RWPE2 (cell line): Measurements from ENCODE around the gene PPP1R26.
"Not testable (repeated sequence)": the region's sequence is repeated elsewhere in the genome, so short reads cannot be mapped to it uniquely, and the experiment has no call there.

Experiments used
- ATAC-seq: fragments of 200-7000 bp; cut with Tn5 transposase; 3 replicates; pipeline ENCODE4 v1.9.1; 2021; ENCODE audit warnings: low read depth
- DNase-seq: peaks from one replicate; pipeline ENCODE4 v3.0.0-alpha.2; 2020; ENCODE audit warnings: low spot score
- H3K27ac ChIP-seq: fragments of 450-650 bp; 2 replicates; pipeline ENCODE4 v1.5.1; 2017; ENCODE audit warnings: mild to moderate bottlenecking; ENCODE audit not compliant: poor library complexity, severe bottlenecking
- H3K27me3 ChIP-seq: fragments of 250-450 bp; sonication (Bioruptor Pico); 2 replicates; pipeline ENCODE4 v1.5.1; 2021; ENCODE audit warnings: mild to moderate bottlenecking, moderate library complexity; ENCODE audit not compliant: insufficient read depth, poor library complexity, severe bottlenecking
- H3K36me3 ChIP-seq: fragments of 250-450 bp; sonication (Bioruptor Pico); 2 replicates; pipeline ENCODE4 v1.5.1; 2020; ENCODE audit warnings: low read depth, mild to moderate bottlenecking, moderate library complexity
- H3K4me1 ChIP-seq: fragments of 250-450 bp; sonication (Bioruptor Pico); 2 replicates; pipeline ENCODE4 v1.5.1; 2021; ENCODE audit warnings: mild to moderate bottlenecking, moderate library complexity; ENCODE audit not compliant: insufficient read depth, poor library complexity, severe bottlenecking
- H3K4me3 ChIP-seq: fragments of 250-450 bp; sonication (Bioruptor Pico); 2 replicates; pipeline ENCODE4 v1.5.1; 2021; ENCODE audit warnings: mild to moderate bottlenecking, moderate library complexity; ENCODE audit not compliant: severe bottlenecking
- H3K9me3 ChIP-seq: fragments of 250-450 bp; sonication (Bioruptor Pico); 2 replicates; pipeline ENCODE4 v1.5.1; 2021; ENCODE audit warnings: mild to moderate bottlenecking, moderate library complexity; ENCODE audit not compliant: severe bottlenecking
- CTCF ChIP-seq: fragments of 450-650 bp; IDR thresholded peaks from one replicate; pipeline ENCODE4 v1.5.1; 2017; ENCODE audit warnings: mild to moderate bottlenecking, moderate library complexity; ENCODE audit not compliant: poor library complexity, severe bottlenecking

PPP1R26 gene

DNA sequence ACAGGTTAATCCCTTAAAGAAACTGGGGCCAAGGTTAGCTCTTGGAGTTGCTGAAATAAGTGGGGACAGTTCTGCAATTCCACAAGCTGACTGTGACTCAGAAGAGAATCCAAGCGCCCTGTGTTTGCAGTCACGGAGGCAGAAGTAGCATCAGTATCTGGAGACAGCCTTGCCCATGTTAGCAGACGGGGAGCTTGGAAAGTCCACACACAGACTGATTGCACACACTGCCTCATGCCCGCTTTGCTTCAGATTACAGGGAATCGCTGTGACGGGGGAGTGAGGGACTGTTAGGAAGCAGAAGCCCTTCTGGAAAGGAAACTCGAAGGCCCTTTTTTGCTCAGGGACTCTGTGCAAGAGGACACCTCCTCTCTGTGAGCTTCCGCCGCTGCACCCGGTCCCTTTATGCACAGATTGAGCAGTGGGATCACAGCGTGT is 30.9 kb upstream of the PPP1R26 start:
- Histone ChIP-seq H3K4me3 (no peak overlapping the region), H3K36me3 (no peaks in the 10 kb centered on the region), H3K4me1 (no peaks in the 10 kb centered on the region), H3K9me3 (no peaks in the 10 kb centered on the region), H3K27ac (no peak overlapping the region), H3K27me3 (no peaks in the 10 kb centered on the region)
- ATAC-seq = peak; percentile 42; the same call in 1 of the 3 replicates
- DNase-seq = no peak
- no peak for TF ChIP-seq CTCF

GRCh38 chr9:135449532-135449931 is 30.1 kb upstream of the PPP1R26 start:
- not testable (repeated sequence) for DNase-seq, H3K27ac ChIP-seq, H3K4me1 ChIP-seq, H3K9me3 ChIP-seq, H3K36me3 ChIP-seq, H3K4me3 ChIP-seq, ATAC-seq, H3K27me3 ChIP-seq

- ATAC-seq = no peak
Observed at GRCh38 chr9:135450956-135451355, 28.6 kb upstream of the PPP1R26 start.

GRCh38 chr9:135451909-135452308 is 27.7 kb upstream of the PPP1R26 start:
- H3K27me3 ChIP-seq, DNase-seq, H3K27ac ChIP-seq, H3K36me3 ChIP-seq, H3K4me3 ChIP-seq, ATAC-seq, H3K4me1 ChIP-seq, H3K9me3 ChIP-seq: not testable (repeated sequence)

More at GRCh38 chr9:135450956-135451355, 28.6 kb upstream of the PPP1R26 start:
- Histone ChIP-seq H3K4me1 (no peaks in the 10 kb centered on the region), H3K27ac (no peak overlapping the region), H3K9me3 (no peaks in the 10 kb centered on the region), H3K27me3 (peaks cover 5% of the 10 kb centered on the region), H3K36me3 (no peaks in the 10 kb centered on the region), H3K4me3 (no peak overlapping the region)
- no peak for DNase-seq
- no peak for TF ChIP-seq CTCF

DNA sequence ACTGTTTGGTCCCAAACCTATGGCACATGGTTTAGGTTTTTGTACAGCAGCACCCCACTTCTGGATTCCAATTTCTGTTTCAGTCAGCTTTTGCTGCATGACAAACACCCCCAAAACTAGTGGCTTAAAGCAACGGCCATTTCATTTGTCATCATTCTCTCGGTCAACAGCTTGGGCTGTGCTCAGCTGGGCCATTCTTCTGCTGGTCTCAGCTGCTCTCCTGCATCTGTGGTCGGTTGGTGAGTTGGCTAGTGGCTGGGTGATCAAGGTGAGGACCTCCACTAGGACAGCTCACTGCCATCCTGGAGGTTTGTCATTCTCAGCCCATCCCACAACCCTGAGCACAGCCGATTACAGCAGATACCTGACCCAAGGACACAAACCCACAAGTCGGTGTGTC is 24.8 kb upstream of the PPP1R26 start:
- no peak for ATAC-seq
- no peaks in the 10 kb centered on the region for H3K36me3 ChIP-seq
- peaks cover 11% of the 10 kb centered on the region for H3K27me3 ChIP-seq

More for the DNA sequence above, 24.8 kb upstream of the PPP1R26 start:
- H3K27ac ChIP-seq = no peak overlapping the region
- no peak overlapping the region for H3K4me3 ChIP-seq
- TF ChIP-seq CTCF = no peak
- H3K9me3 ChIP-seq = no peaks in the 10 kb centered on the region
- H3K4me1 ChIP-seq = no peaks in the 10 kb centered on the region
- DNase-seq = no peak
